ENCODE data around the gene ITSN2.

Gene ITSN2

GRCh38 chr2:24174851-24175277, 185.5 kb downstream of the ITSN2 start, which contains the start of gene FAM228A:
Gene FAM228A, plus strand, starts transcription at chr2:24175053. Its CDS starts 428 bp downstream, at chr2:24175481.
- no peak for DNase-seq

- DNase-seq = no peak
Measured at GRCh38 chr2:24169023-24169422, 191.3 kb downstream of the ITSN2 start.

GRCh38 chr2:24164416-24164973, 195.8 kb downstream of the ITSN2 start:
- peak in 3 of 5 experiments; percentile 14 to 29 (median 14) for DNase-seq

- no peak for DNase-seq
Measured at GRCh38 chr2:24163601-24164000, 196.7 kb downstream of the ITSN2 start.

GRCh38 chr2:24163186-24163585, 197.2 kb downstream of the ITSN2 start:
- DNase-seq = no peak

- DNase-seq = no peak
Measured at GRCh38 chr2:24162494-24162893, 197.8 kb downstream of the ITSN2 start.

GRCh38 chr2:24160761-24161160, 199.6 kb downstream of the ITSN2 start:
- no peak for DNase-seq

GRCh38 chr2:24159708-24160107, 200.6 kb downstream of the ITSN2 start:
- no peak for DNase-seq

GRCh38 chr2:24158131-24158530, 202.2 kb downstream of the ITSN2 start:
- no peak for DNase-seq

- DNase-seq = no peak
Measured at GRCh38 chr2:24153478-24153877, 206.9 kb downstream of the ITSN2 start.

All from T-helper 2 cell (primary cell).